Esophagus squamous epithelium (tissue), 5 donors: ENCODE measurements around the gene CRLF1. TPM values are rescaled to one million over a fixed set of nuclear protein-coding genes. Genes with fewer than 3 reads are reported as not detected.

Experiments used
- DNase-seq: peaks from one replicate; lab custom pipeline; 2025; lab: John Stamatoyannopoulos, UW
- H3K27ac ChIP-seq, 4 donors: fragments of 200-600 bp; sonication (generic); one replicate each; pipeline ENCODE4 v1.5.1; 2016 to 2019; ENCODE audit warnings: mild to moderate bottlenecking in 1 of 4
- H3K27me3 ChIP-seq, 4 donors: fragments of 200-600 bp; sonication (generic); 1 replicate in 3 of 4; 2 replicates in 1 of 4; pipeline versions ENCODE4 v1.5.1 to v1.6.0; 2017 to 2021; ENCODE audit warnings: antibody characterized with exemption in 1 of 4
- H3K36me3 ChIP-seq, 3 donors: fragments of 200-600 bp; sonication (generic); one replicate each; pipeline ENCODE4 v1.5.1; 2016 to 2019
- H3K4me1 ChIP-seq, 3 donors: fragments of 200-600 bp; sonication (generic); one replicate each; pipeline ENCODE4 v1.5.1; 2017 to 2019
- H3K4me3 ChIP-seq, 4 donors: fragments of 200-600 bp; sonication (generic); 1 replicate in 3 of 4; 2 replicates in 1 of 4; pipeline ENCODE4 v1.5.1; 2016 to 2019; ENCODE audit warnings: mild to moderate bottlenecking in 2 of 4, moderate library complexity in 1 of 4
- H3K9me3 ChIP-seq, 3 donors: fragments of 200-600 bp; sonication (generic); one replicate each; pipeline ENCODE4 v1.5.1; 2016 to 2019
- CTCF ChIP-seq, 6 experiments: fragments of 450-650 bp in 4 of 6; fragments of 200-600 bp in 2 of 6; sonication (generic) in 2 of 6; IDR thresholded peaks; one replicate each; pipeline ENCODE4 v1.5.1; 2016 to 2019; ENCODE audit warnings: antibody characterized with exemption in 6 of 6, mild to moderate bottlenecking in 4 of 6, moderate library complexity in 4 of 6
- POLR2A ChIP-seq, 4 donors: fragments of 450-650 bp; IDR thresholded peaks; one replicate each; pipeline ENCODE4 v1.6.1; 2017; ENCODE audit warnings: antibody characterized with exemption in 4 of 4, mild to moderate bottlenecking in 4 of 4, moderate library complexity in 3 of 4
- WGBS, 2 donors: methylation state at CpG; one replicate each; pipeline ENCODE4 v1.1.5; 2018; 5-methylcytosine and 5-hydroxymethylcytosine counted together
- intact Hi-C: fragments of 100-400 bp; cut with DNase I; formaldehyde crosslinking; loops from one replicate; pipeline ENCODE4 v1.15.0; 2022
- small RNA-seq, 4 donors: library from RNA; depleted of rRNA; stranded (forward); fragments of <200 nt; gene quantifications; one replicate each; pipeline ENCODE3, GENCODE V24; 2016
- total RNA-seq, 4 donors: library from RNA; depleted of rRNA; stranded (reverse); fragments of >200 nt; gene quantifications; one replicate each; pipeline ENCODE4 v1.1.0, GENCODE V29; 2016
- donor health status: DM: yes; HTN: yes; CAD: no.

Gene CRLF1
- total RNA-seq, 4 donors from 2014 or later: 13.2 to 82.6 (median 19.3) TPM

DNA sequence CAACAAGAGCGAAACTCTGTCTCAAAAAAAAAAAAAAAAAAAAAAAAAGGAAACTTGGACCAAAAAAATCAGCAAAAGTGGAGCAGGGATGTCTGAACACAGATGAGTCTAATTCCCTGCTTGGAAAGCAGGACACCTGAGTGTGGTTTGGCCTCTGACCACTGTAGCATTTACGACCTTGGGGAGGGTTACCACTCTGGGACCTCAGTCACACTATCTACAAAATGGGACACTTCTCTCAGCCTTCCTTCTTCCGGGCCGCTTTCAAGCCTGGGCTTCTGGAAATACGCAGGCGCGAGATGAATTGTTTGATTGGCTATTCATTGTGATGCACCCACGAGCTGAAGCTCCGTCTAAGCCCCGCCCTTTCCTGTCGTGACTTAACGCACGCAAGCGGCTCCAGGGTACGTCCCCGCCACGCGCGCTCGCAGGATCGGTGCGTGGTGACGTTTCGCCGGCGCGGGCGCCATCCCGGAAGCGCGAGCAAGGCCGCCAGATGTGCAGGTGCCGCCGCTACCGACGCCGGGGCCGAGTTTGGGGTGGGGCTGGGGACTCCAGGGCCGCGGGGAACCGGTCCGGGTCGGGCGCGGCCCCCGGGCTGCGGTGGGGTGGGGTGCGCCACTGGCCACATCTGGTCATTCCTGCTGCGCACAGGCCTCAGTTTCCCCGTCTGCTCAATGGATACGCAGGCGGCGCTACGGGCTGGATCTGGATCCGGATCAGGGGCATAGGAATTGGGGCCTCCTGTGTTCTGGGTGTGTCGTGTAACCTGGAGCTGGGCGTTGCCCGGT is 49.0 kb downstream of the CRLF1 start, which contains the start of gene KXD1:
Gene KXD1 (plus strand): TSS at position 460 of the 791 bp plus-strand sequence. CDS start 4,187 bp downstream, outside the sequence.
- no peaks in the 10 kb centered on the region for H3K27me3 ChIP-seq
- peak within 1 kb of the TSS; percentile 87 to 98 (median 96) for H3K27ac ChIP-seq
- H3K4me1 ChIP-seq: peaks cover 5 to 40% (median 14%) of the 10 kb centered on the region in 3 donors
- peak within 1 kb of the TSS; percentile 57 to 93 (median 84) for H3K4me3 ChIP-seq
- no peaks in the 10 kb centered on the region for H3K9me3 ChIP-seq
- peaks cover 0 to 11% (median 0%) of the 10 kb centered on the region in 3 donors for H3K36me3 ChIP-seq
- peak in 1 of 6 experiments; percentile 11 for TF ChIP-seq CTCF (IDR thresholded peaks at IDR 0.05)
- TF ChIP-seq POLR2A (IDR thresholded peaks at IDR 0.05): peak in 3 of 4 donors; percentile 14 to 85 (median 72)
- 6 to 7% methylated on average over 9 to 10 of the region's 58 CpGs for WGBS, 2 donors
- peak; percentile 88 for DNase-seq
- intact Hi-C loops: no loop called here

- TF ChIP-seq CTCF (IDR thresholded peaks at IDR 0.05) (no peak), POLR2A (IDR thresholded peaks at IDR 0.05) (no peak)
- Histone ChIP-seq H3K9me3 (no peaks in the 10 kb centered on the region), H3K27me3 (no peaks in the 10 kb centered on the region), H3K4me1 (peaks cover 0 to under 1% (median 0%) of the 10 kb centered on the region in 3 donors), H3K27ac (no peak overlapping the region), H3K36me3 (no peaks in the 10 kb centered on the region), H3K4me3 (no peak overlapping the region)
- DNase-seq: no peak
- 48 to 51% methylated on average over 6 of the region's 6 CpGs for WGBS, 2 donors
- intact Hi-C loops: no loop called here
These were observed 55.0 kb downstream of the CRLF1 start for GRCh38 chr19:18551631-18552030.

GRCh38 chr19:18543814-18544475 is 62.7 kb downstream of the CRLF1 start:
- H3K36me3 ChIP-seq: peaks cover 0 to 29% (median 15%) of the 10 kb centered on the region in 3 donors
- no peaks in the 10 kb centered on the region for H3K9me3 ChIP-seq
- H3K27me3 ChIP-seq: no peaks in the 10 kb centered on the region
- TF ChIP-seq POLR2A (IDR thresholded peaks at IDR 0.05) (peak in 1 of 4 donors; percentile 21), CTCF (IDR thresholded peaks at IDR 0.05) (no peak)
- intact Hi-C loops: no loop called here
- WGBS, 2 donors: 5 to 7% methylated on average over 6 to 7 of the region's 12 CpGs
- H3K4me3 ChIP-seq: peak overlapping the region; percentile 76 to 96 (median 88)
- peaks cover 4 to 35% (median 12%) of the 10 kb centered on the region in 3 donors for H3K4me1 ChIP-seq
- peak overlapping the region; percentile 95 to 98 (median 96) for H3K27ac ChIP-seq
- DNase-seq: peak; percentile 22

Small RNAs within 50 kb of the gene (small RNA-seq; reads per million reads assigned to genes)
- gene RN7SL155P: 0 reads per million in 4 donors

Other genes with a start within 250 kb of the CRLF1 start
- gene GDF15, start 220.6 kb downstream of the CRLF1 start, total RNA-seq: 1 to 10 TPM in 1 of 4 donors, under 1 TPM in 1, not detected in 2; 0.76 to 2.3 TPM
- gene LRRC25, start 209.2 kb downstream of the CRLF1 start, total RNA-seq: 10 to 100 TPM in 1 of 4 donors, 1 to 10 TPM in 1, under 1 TPM in 2; 0.53 to 10.3 (median 1.9) TPM
- gene SSBP4, start 187.4 kb downstream of the CRLF1 start, total RNA-seq: 10 to 100 TPM; 23.7 to 48.1 (median 26.1) TPM
- gene ISYNA1, start 168.7 kb downstream of the CRLF1 start, total RNA-seq: 10 to 100 TPM in 3 of 4 donors, 1 to 10 TPM in 1; 8.1 to 24.4 (median 14.4) TPM
- 10 to 100 TPM in 2 of 4 donors, 1 to 10 TPM in 2; 5.9 to 12.8 (median 9.9) TPM for gene ELL, start 84.7 kb downstream of the CRLF1 start, total RNA-seq
- gene FKBP8, start 63.2 kb downstream of the CRLF1 start, total RNA-seq: 100 to 1,000 TPM; 132 to 273 (median 247) TPM
- gene KXD1, start 48.9 kb downstream of the CRLF1 start, total RNA-seq: 100 to 1,000 TPM in 1 of 4 donors, 10 to 100 TPM in 3; 65.5 to 104 (median 83.5) TPM
- gene UBA52, start 34.9 kb downstream of the CRLF1 start, total RNA-seq: 100 to 1,000 TPM; 445 to 799 (median 753) TPM
- 10 to 100 TPM; 46.8 to 69.0 (median 56.6) TPM for gene REX1BD, start 18.0 kb downstream of the CRLF1 start, total RNA-seq
- 1 to 10 TPM in 1 of 4 donors, under 1 TPM in 1, not detected in 2; 0.18 to 2.7 TPM for gene TMEM59L, start 6.1 kb upstream of the CRLF1 start, total RNA-seq
- gene KLHL26, start 30.2 kb upstream of the CRLF1 start, total RNA-seq: 1 to 10 TPM; 1.6 to 6.6 (median 3.4) TPM
- 1 to 10 TPM; 1.8 to 3.6 (median 2.1) TPM for gene CRTC1, start 76.9 kb upstream of the CRLF1 start, total RNA-seq
- 1 to 10 TPM in 3 of 4 donors, not detected in 1; 1.3 to 8.0 (median 5.3) TPM for gene COMP, start 184.5 kb upstream of the CRLF1 start, total RNA-seq
- 10 to 100 TPM; 31.6 to 69.7 (median 55.6) TPM for gene UPF1, start 225.2 kb upstream of the CRLF1 start, total RNA-seq